Fibroblast of lung (primary cell): ENCODE measurements around the gene OR2A2.

Experiments used
- EZH2 ChIP-seq: IDR thresholded peaks from 2 replicates; pipeline ENCODE4 v1.5.1; 2012; ENCODE audit warnings: low read length, control low read depth, mild to moderate bottlenecking; ENCODE audit errors: missing control alignments
- TF ChIP-seq, protein P1 (sequence below), 2 donors: IDR thresholded peaks in 1 of 2; conservative IDR thresholded peaks in 1 of 2; 1 replicate in 1 of 2; 2 replicates in 1 of 2; pipeline ENCODE4 v1.5.1; 2011 to 2012; ENCODE audit warnings: low read length in 2 of 2, control low read depth in 1 of 2, inconsistent platforms in 1 of 2, low read depth in 1 of 2, mild to moderate bottlenecking in 1 of 2

GRCh38 chr7:144127714-144128334 is 18.4 kb downstream of the OR2A2 start:
- TF ChIP-seq, protein P1, sequence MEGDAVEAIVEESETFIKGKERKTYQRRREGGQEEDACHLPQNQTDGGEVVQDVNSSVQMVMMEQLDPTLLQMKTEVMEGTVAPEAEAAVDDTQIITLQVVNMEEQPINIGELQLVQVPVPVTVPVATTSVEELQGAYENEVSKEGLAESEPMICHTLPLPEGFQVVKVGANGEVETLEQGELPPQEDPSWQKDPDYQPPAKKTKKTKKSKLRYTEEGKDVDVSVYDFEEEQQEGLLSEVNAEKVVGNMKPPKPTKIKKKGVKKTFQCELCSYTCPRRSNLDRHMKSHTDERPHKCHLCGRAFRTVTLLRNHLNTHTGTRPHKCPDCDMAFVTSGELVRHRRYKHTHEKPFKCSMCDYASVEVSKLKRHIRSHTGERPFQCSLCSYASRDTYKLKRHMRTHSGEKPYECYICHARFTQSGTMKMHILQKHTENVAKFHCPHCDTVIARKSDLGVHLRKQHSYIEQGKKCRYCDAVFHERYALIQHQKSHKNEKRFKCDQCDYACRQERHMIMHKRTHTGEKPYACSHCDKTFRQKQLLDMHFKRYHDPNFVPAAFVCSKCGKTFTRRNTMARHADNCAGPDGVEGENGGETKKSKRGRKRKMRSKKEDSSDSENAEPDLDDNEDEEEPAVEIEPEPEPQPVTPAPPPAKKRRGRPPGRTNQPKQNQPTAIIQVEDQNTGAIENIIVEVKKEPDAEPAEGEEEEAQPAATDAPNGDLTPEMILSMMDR (conservative IDR thresholded peaks at IDR 0.05 in 1 of 2, IDR thresholded peaks at IDR 0.05 in 1 of 2; ENCODE audit: low read depth in 1 of 2, low read length in 2 of 2) = peak; percentile 72 to 90
- TF ChIP-seq EZH2 = no peak
